ENCODE measurements around the gene IGFBPL1. TPM values are rescaled to one million over a fixed set of nuclear protein-coding genes. Genes with fewer than 3 reads are reported as not detected.
A peak's percentile ranks its signal among the peaks of the same experiment; 100 is the strongest.

Gene IGFBPL1
- total and polyA plus RNA-seq, 8 donors = 0.23 to 4.8 (median 1.7) TPM; not detected in 3

DNA sequence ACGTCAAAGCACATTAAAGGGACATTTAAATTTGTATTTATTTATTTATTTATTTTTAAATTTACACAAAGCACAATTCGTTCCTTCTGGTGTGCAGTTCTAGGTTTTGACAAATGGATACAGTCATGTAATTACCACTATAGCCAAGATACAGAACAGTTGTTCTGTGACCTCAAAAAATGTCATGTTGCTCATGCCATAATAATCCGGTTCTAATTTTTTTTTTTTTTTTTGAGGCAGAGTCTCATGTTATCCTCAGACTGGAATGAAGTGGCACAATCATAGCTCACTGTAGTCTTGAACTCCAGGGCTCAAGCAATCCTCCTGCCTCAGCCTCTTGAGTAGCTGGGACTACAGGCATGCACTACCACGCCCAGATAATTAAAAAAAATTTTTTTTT lies 7.8 kb downstream of the IGFBPL1 start:
- no peaks in the 10 kb centered on the region for H3K9me3 ChIP-seq
- WGBS, 5 donors = 68 to 80% (median 75%) methylated on average over 4 of the region's 4 CpGs
- peaks cover 0 to 29% (median 0%) of the 10 kb centered on the region in 3 donors for H3K27me3 ChIP-seq
- no peak for DNase-seq
- H3K27ac ChIP-seq = no peak overlapping the region
- intact Hi-C loops (cut with DNase I; ENCODE audit: low total_unique reads) = no loop called here
- no peaks in the 10 kb centered on the region for H3K4me1 ChIP-seq
- H3K36me3 ChIP-seq = no peaks in the 10 kb centered on the region
- H3K4me3 ChIP-seq = no peak overlapping the region
- TF ChIP-seq POLR2A (IDR thresholded peaks at IDR 0.05) = no peak
- TF ChIP-seq POLR2AphosphoS5 (IDR thresholded peaks at IDR 0.05) = no peak
- TF ChIP-seq EP300 (IDR thresholded peaks at IDR 0.05) = no peak
- TF ChIP-seq, protein P1, sequence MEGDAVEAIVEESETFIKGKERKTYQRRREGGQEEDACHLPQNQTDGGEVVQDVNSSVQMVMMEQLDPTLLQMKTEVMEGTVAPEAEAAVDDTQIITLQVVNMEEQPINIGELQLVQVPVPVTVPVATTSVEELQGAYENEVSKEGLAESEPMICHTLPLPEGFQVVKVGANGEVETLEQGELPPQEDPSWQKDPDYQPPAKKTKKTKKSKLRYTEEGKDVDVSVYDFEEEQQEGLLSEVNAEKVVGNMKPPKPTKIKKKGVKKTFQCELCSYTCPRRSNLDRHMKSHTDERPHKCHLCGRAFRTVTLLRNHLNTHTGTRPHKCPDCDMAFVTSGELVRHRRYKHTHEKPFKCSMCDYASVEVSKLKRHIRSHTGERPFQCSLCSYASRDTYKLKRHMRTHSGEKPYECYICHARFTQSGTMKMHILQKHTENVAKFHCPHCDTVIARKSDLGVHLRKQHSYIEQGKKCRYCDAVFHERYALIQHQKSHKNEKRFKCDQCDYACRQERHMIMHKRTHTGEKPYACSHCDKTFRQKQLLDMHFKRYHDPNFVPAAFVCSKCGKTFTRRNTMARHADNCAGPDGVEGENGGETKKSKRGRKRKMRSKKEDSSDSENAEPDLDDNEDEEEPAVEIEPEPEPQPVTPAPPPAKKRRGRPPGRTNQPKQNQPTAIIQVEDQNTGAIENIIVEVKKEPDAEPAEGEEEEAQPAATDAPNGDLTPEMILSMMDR (IDR thresholded peaks at IDR 0.05) = no peak

DNA sequence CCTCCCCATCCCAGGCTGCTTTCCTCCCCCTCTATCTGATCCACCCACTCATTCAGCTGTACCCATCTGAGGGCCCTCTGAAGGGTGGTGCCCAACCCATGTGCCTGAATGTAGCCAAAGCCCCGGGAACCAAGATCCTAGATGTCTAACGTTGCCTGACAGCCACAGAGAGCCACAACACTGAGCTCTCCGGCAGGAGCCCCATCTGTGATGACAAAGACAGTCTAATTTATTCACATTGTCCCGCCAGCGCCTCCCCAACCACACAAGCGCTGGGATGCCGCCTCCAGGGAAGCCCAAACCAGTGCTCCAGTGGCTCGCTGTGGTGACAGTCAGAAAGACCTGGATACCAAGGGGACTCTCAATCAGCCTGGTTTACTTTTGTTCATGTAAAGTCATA lies 8.4 kb downstream of the IGFBPL1 start:
- peaks cover 0 to 27% (median 0%) of the 10 kb centered on the region in 3 donors for H3K27me3 ChIP-seq
- intact Hi-C loops (cut with DNase I; ENCODE audit: low total_unique reads) = no loop called here
- DNase-seq = no peak
- no peak for TF ChIP-seq POLR2A (IDR thresholded peaks at IDR 0.05)
- TF ChIP-seq POLR2AphosphoS5 (IDR thresholded peaks at IDR 0.05) = no peak
- TF ChIP-seq, protein P1 (IDR thresholded peaks at IDR 0.05) = no peak
- TF ChIP-seq EP300 (IDR thresholded peaks at IDR 0.05) = no peak
- no peak overlapping the region for H3K4me3 ChIP-seq
- WGBS, 5 donors = 88 to 99% (median 92%) methylated on average over 7 to 8 of the region's 8 CpGs
- no peaks in the 10 kb centered on the region for H3K4me1 ChIP-seq
- H3K36me3 ChIP-seq = no peaks in the 10 kb centered on the region
- H3K27ac ChIP-seq = no peak overlapping the region
- no peaks in the 10 kb centered on the region for H3K9me3 ChIP-seq

DNA sequence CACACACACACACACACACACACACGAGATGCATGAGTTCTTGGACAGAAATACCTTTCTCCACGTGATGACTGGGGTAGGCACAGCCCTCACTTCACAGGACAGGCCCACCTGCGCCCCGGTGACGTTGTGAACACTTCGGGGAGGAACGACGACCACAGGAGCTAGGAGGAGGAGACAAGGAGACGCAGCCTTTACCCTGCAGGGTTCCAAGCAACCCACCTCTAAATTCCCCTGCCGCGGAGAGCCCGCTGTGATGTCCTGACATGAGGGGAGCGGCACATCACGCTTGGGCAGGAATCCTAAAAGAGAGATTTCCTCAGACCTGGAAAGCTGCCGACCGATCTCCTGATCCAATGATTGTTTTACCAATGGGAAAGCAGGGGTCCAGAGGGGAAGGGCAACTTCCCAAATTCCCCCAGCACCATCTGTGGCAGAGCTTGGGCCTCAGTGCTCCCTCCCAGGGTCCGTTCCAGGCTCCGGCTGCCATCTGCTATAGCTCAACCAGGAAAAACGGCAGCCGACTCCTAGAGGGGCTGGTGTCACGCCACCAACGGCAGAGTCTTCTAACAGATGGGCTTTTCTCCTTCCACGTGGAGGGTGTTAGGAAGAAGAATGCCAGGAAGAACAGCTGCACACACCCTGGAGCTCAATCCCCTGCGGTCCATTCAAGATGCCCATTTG lies 10.1 kb downstream of the IGFBPL1 start:
- Histone ChIP-seq H3K9me3 (no peaks in the 10 kb centered on the region), H3K36me3 (no peaks in the 10 kb centered on the region), H3K27ac (no peak overlapping the region), H3K4me3 (no peak overlapping the region), H3K27me3 (peaks cover 0 to 16% (median 0%) of the 10 kb centered on the region in 3 donors), H3K4me1 (no peaks in the 10 kb centered on the region)
- DNase-seq = peak in 1 of 2 donors; percentile 38
- no peak for TF ChIP-seq EP300 (IDR thresholded peaks at IDR 0.05)
- no peak for TF ChIP-seq POLR2A (IDR thresholded peaks at IDR 0.05)
- TF ChIP-seq POLR2AphosphoS5 (IDR thresholded peaks at IDR 0.05) = no peak
- TF ChIP-seq, protein P1 (IDR thresholded peaks at IDR 0.05) = no peak
- 52 to 67% (median 61%) methylated on average over 24 of the region's 24 CpGs for WGBS, 5 donors
- intact Hi-C loops (cut with DNase I; ENCODE audit: low total_unique reads) = no loop called here

DNA sequence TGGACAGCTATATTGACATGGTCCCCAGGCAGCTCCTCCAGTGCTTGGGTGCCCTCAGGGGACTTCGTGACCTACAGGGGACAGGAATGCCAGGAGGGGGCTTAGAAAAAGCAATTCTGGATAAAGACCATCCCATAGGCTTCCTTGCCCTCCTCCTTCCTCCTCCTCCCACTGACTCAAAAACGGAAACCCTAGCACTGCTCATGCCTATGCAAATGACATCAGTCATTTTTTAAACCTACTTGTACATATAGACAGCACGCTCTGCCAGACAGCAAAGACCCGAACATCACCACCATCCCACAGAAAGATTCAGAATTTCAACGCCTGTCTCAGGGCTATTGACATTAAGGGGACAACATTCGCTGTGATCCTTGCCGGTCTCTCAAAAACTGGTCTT lies 11.0 kb downstream of the IGFBPL1 start:
- Histone ChIP-seq H3K4me1 (no peaks in the 10 kb centered on the region), H3K9me3 (no peaks in the 10 kb centered on the region), H3K4me3 (no peak overlapping the region), H3K27me3 (peaks cover 0 to 16% (median 0%) of the 10 kb centered on the region in 3 donors), H3K36me3 (no peaks in the 10 kb centered on the region), H3K27ac (no peak overlapping the region)
- TF ChIP-seq POLR2A (IDR thresholded peaks at IDR 0.05) (no peak), POLR2AphosphoS5 (IDR thresholded peaks at IDR 0.05) (no peak), EP300 (IDR thresholded peaks at IDR 0.05) (no peak)
- TF ChIP-seq, protein P1 (IDR thresholded peaks at IDR 0.05) = no peak
- DNase-seq = no peak
- intact Hi-C loops (cut with DNase I; ENCODE audit: low total_unique reads) = no loop called here
- WGBS, 5 donors = 70 to 84% (median 76%) methylated on average over 7 of the region's 7 CpGs

All from stomach (tissue), 9 donors.